ENCODE data around the gene SENP2. TPM values are rescaled to one million over a fixed set of nuclear protein-coding genes. Genes with fewer than 3 reads are reported as not detected.

The SENP2 gene
- total RNA-seq, 1 experiment from 2014 or later, result 56.9 TPM

- TF ChIP-seq, protein P1, sequence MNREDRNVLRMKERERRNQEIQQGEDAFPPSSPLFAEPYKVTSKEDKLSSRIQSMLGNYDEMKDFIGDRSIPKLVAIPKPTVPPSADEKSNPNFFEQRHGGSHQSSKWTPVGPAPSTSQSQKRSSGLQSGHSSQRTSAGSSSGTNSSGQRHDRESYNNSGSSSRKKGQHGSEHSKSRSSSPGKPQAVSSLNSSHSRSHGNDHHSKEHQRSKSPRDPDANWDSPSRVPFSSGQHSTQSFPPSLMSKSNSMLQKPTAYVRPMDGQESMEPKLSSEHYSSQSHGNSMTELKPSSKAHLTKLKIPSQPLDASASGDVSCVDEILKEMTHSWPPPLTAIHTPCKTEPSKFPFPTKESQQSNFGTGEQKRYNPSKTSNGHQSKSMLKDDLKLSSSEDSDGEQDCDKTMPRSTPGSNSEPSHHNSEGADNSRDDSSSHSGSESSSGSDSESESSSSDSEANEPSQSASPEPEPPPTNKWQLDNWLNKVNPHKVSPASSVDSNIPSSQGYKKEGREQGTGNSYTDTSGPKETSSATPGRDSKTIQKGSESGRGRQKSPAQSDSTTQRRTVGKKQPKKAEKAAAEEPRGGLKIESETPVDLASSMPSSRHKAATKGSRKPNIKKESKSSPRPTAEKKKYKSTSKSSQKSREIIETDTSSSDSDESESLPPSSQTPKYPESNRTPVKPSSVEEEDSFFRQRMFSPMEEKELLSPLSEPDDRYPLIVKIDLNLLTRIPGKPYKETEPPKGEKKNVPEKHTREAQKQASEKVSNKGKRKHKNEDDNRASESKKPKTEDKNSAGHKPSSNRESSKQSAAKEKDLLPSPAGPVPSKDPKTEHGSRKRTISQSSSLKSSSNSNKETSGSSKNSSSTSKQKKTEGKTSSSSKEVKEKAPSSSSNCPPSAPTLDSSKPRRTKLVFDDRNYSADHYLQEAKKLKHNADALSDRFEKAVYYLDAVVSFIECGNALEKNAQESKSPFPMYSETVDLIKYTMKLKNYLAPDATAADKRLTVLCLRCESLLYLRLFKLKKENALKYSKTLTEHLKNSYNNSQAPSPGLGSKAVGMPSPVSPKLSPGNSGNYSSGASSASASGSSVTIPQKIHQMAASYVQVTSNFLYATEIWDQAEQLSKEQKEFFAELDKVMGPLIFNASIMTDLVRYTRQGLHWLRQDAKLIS (CRISPR knock-in tag; IDR thresholded peaks at IDR 0.05; ENCODE audit: borderline replicate concordance), result no peak
- TF ChIP-seq MXD4 (CRISPR knock-in tag; IDR thresholded peaks at IDR 0.05; ENCODE audit: borderline replicate concordance) (no peak), RELA (CRISPR knock-in tag; IDR thresholded peaks at IDR 0.05; ENCODE audit: borderline replicate concordance) (no peak), OVOL2 (CRISPR knock-in tag; IDR thresholded peaks at IDR 0.05; ENCODE audit: borderline replicate concordance) (no peak), USF1 (CRISPR knock-in tag; IDR thresholded peaks at IDR 0.05) (no peak)
Measured at GRCh38 chr3:185649414-185649813, 63.3 kb downstream of the SENP2 start (continued).

DNA sequence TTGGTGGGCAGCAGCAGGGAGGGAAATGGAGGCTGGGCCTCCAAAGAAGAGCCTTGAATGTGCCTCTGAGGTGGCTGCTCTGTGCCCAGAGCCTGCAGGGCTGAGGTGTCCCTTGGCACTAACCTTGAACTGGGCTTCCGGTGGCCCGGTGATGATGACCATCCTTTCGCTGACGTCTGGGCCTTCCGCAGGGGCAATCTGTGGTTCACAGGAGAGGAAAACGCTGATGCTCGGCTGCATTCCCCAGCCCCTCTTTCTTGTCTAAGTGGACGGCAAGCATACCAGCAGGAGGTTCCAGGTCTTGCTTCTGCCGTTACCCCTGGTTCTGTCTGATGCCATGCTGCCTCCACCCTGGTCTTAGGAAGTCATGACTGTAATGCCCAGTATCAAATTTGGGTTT, 65.9 kb downstream of the SENP2 start:
- CTCF ChIA-PET, result interaction anchor here (0.8 to 1.5 kb wide), 3 partner anchors 9 to 292 kb away, joined by 3 to 13 read pairs (median 5); no protein-coding TSS in a partner anchor
- peaks cover 73% of the 10 kb centered on the region for H3K36me3 Mint-ChIP-seq
- ATAC-seq, result no peak

More for the DNA sequence above, 65.9 kb downstream of the SENP2 start:
- no peak for TF ChIP-seq SOX15 (CRISPR knock-in tag; IDR thresholded peaks at IDR 0.05)
- TF ChIP-seq, protein P2, sequence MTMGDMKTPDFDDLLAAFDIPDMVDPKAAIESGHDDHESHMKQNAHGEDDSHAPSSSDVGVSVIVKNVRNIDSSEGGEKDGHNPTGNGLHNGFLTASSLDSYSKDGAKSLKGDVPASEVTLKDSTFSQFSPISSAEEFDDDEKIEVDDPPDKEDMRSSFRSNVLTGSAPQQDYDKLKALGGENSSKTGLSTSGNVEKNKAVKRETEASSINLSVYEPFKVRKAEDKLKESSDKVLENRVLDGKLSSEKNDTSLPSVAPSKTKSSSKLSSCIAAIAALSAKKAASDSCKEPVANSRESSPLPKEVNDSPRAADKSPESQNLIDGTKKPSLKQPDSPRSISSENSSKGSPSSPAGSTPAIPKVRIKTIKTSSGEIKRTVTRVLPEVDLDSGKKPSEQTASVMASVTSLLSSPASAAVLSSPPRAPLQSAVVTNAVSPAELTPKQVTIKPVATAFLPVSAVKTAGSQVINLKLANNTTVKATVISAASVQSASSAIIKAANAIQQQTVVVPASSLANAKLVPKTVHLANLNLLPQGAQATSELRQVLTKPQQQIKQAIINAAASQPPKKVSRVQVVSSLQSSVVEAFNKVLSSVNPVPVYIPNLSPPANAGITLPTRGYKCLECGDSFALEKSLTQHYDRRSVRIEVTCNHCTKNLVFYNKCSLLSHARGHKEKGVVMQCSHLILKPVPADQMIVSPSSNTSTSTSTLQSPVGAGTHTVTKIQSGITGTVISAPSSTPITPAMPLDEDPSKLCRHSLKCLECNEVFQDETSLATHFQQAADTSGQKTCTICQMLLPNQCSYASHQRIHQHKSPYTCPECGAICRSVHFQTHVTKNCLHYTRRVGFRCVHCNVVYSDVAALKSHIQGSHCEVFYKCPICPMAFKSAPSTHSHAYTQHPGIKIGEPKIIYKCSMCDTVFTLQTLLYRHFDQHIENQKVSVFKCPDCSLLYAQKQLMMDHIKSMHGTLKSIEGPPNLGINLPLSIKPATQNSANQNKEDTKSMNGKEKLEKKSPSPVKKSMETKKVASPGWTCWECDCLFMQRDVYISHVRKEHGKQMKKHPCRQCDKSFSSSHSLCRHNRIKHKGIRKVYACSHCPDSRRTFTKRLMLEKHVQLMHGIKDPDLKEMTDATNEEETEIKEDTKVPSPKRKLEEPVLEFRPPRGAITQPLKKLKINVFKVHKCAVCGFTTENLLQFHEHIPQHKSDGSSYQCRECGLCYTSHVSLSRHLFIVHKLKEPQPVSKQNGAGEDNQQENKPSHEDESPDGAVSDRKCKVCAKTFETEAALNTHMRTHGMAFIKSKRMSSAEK (CRISPR knock-in tag; IDR thresholded peaks at IDR 0.05; ENCODE audit: borderline replicate concordance), result no peak
- no peak for TF ChIP-seq ETV6 (CRISPR knock-in tag; IDR thresholded peaks at IDR 0.05)
- no peak for TF ChIP-seq TCF7 (CRISPR knock-in tag; IDR thresholded peaks at IDR 0.05; ENCODE audit: low read depth)
- TF ChIP-seq, protein P3, sequence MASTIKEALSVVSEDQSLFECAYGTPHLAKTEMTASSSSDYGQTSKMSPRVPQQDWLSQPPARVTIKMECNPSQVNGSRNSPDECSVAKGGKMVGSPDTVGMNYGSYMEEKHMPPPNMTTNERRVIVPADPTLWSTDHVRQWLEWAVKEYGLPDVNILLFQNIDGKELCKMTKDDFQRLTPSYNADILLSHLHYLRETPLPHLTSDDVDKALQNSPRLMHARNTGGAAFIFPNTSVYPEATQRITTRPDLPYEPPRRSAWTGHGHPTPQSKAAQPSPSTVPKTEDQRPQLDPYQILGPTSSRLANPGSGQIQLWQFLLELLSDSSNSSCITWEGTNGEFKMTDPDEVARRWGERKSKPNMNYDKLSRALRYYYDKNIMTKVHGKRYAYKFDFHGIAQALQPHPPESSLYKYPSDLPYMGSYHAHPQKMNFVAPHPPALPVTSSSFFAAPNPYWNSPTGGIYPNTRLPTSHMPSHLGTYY (CRISPR knock-in tag; IDR thresholded peaks at IDR 0.05), result no peak
- no peak for TF ChIP-seq CDX4 (CRISPR knock-in tag; IDR thresholded peaks at IDR 0.05; ENCODE audit: borderline replicate concordance)
- TF ChIP-seq, protein P4, sequence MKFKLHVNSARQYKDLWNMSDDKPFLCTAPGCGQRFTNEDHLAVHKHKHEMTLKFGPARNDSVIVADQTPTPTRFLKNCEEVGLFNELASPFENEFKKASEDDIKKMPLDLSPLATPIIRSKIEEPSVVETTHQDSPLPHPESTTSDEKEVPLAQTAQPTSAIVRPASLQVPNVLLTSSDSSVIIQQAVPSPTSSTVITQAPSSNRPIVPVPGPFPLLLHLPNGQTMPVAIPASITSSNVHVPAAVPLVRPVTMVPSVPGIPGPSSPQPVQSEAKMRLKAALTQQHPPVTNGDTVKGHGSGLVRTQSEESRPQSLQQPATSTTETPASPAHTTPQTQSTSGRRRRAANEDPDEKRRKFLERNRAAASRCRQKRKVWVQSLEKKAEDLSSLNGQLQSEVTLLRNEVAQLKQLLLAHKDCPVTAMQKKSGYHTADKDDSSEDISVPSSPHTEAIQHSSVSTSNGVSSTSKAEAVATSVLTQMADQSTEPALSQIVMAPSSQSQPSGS (CRISPR knock-in tag; IDR thresholded peaks at IDR 0.05; ENCODE audit: borderline replicate concordance, low read depth), result no peak
- Mint-ChIP-seq H3K27me3 (ENCODE audit: low read depth) (no peaks in the 10 kb centered on the region), H3K4me1 (peaks cover 14% of the 10 kb centered on the region), H3K4me3 (no peak overlapping the region), H3K27ac (no peak overlapping the region), H3K9me3 (no peaks in the 10 kb centered on the region)
- DNase-seq (ENCODE audit: low spot score), result no peak
- POLR2A ChIA-PET, result no interaction called here
